HG03280 (cell line): Measurements from ENCODE around the gene MGMT.

Experiments used
- ATAC-seq: cut with Tn5 transposase; IDR thresholded peaks from one replicate; pipeline ENCODE4 v1.9.1; 2021; ENCODE audit warnings: mild to moderate bottlenecking, moderate library complexity; ENCODE audit not compliant: unreplicated experiment

MGMT gene

DNA sequence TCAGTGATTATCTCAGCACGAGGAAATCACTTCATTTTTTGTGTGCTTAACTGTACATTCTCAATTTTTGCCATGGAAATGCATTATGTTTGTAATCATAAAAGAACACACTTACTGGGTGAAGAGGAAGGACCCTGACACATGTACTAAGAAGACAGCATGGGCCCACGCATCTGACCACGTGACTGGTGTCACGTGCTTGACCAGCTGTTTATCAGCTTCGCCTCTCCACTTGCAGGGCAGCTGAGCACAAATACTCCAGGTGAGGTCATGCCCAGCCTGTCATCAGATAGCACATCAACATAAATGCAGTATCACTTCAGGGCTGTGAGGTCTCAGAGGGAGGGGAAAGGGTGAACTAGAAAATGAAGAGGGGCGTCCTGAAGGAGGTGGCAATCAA, 317.2 kb downstream of the MGMT start:
- no peak for ATAC-seq

DNA sequence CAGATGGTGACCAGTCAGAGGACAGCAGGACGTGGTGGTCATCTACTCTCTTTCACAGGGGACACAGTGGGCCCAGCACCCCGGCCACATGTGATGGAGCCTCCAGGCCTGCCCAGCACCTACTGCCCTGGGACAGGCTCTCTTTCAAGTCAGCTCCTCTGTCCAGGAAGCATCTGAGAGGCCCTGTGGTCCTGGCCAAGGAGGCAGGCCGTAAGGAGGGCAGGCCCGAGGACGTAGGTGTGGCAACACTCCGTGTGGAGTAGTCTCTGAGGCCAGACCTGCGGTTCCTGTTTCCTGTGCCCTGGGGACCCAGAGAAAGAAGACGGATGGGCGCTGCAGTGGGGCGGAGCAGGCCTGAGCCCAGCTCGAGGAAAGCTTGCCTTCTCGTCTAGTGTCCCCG, 317.9 kb downstream of the MGMT start:
- ATAC-seq = no peak

DNA sequence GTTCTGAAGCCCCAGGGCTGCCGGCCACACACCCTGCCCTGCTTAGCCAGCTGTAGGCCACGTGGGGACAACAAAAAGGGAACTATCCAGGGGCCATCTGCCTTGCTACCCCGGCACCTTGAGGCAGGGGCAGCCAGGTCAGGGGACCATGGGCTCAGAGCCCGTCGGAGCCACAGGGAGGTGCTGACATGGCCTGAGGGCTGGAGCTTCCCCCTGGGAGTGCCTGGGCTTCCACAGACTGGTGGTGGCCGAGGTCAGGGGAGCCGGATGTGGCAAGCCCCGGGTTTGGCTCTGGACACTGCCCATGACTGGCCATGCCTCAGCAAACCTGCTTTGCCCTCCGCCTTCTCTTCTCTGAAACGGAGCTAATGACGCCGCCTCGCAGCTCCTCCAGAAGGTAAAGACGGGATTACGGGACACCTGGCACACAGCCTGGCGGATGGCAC, 318.5 kb downstream of the MGMT start:
- no peak for ATAC-seq

DNA sequence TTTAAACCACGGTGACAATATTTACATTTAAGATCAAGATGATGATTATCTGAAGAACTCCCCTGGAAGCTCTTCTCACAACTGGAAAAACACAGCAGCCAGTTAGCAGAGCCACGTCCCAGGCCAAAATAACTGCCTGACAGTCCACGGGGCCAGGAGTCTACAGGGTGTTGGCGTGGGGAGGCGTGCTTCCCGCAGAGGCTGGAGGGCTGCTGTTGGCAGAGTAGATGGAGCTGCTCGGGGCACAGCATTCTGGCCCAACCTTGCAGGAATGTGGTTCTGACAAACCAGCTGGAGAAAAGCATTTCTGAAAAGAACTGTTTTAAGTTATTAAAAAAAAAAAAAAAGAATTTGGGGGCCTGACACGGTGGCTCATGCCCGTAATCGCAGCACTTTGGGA, 319.2 kb downstream of the MGMT start:
- ATAC-seq = no peak

- no peak for ATAC-seq
Measured at GRCh38 chr10:129787557-129787956, 320.5 kb downstream of the MGMT start.

DNA sequence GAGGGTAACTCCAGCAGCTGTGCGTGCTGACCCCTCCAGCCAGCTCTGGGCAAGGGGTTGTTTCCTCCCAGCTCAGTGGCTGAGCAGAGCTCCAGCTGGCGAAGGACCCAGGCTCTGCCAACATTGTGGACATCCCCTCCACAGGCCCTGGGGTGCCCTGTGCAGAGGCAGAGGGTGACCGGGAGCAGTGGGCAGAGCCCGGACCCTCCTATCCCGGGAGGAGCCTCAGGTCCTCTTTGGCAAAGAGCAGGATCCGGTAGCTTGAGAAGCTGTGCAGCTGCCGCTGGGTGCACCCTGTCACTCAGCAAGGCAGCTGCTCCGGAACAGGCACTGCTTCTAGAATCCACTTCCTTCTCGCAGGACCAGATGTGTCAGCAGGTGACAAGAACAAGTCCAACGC, 321.2 kb downstream of the MGMT start:
- ATAC-seq = no peak

DNA sequence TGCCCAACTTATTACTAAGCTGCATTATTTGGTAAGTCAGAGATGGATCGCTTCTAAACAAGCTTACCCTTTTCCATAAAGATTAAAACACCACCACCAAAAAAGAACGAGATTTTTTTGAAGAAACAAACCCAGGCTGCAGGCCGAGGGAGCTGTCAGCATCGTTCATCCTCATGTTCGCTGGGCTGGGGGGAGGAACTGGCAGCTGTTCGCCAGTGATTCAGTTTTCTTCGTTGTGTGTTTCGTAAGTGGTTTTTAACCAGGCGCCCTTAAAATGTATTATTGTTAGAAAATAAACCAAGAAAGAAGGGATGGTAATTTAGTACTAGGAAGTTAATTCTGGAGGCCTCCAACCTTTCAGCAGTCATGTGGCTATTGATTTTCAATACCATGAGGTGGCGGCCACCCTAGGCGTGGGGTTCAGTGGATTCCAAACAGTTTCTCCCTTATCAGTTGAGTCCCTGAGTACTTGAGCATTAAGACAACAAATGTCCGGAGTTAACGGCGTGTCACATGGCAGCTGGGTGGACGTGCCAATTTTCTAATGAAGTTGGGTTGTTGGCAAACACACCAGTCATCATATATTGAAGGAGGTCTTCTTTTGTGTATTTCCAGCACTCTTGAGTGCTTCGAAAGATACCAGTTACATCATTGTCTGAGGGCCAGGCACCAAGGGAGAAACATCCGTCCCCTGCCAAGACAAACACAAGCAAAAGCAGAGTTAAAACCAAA, 323.8 kb downstream of the MGMT start:
- no peak for ATAC-seq

DNA sequence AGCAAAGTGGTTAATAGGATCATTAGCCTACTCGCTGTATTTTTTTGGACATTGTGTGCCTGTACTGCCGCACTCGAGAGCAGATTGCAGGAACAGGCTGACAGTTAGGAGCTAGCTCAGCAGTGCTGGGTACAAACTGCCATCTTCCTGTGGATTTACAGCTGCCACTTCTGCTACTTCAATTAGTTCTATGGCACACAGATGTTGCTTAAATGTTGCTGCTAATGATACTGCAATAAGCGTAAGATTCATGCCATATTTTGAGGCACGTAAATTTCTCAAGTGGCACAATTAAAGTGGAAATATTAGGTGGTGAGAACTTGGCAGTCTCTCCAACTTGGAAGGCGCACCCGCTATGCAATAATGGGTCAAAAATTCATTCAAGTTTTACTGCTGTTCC, 325.1 kb downstream of the MGMT start:
- no peak for ATAC-seq

DNA sequence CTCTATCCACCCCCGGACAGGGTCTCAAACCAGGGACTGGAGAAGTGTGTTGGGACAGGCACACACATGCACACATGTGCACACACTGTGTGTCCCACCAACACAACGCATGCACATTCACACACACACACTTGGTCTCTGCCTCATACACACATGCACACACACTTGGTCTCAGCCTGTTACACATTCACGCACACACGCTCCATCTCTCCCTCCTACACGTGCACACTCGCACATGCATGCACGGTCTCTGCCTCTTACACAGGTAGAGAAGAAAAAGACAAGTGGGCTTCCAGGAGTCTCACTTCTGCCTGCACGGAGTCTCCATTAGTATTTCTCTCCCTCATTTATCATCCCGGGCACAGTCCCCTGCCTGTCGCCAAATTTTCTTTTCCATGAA, 325.8 kb downstream of the MGMT start:
- ATAC-seq = no peak

GRCh38 chr10:129793479-129793878, 326.4 kb downstream of the MGMT start:
- ATAC-seq = no peak

DNA sequence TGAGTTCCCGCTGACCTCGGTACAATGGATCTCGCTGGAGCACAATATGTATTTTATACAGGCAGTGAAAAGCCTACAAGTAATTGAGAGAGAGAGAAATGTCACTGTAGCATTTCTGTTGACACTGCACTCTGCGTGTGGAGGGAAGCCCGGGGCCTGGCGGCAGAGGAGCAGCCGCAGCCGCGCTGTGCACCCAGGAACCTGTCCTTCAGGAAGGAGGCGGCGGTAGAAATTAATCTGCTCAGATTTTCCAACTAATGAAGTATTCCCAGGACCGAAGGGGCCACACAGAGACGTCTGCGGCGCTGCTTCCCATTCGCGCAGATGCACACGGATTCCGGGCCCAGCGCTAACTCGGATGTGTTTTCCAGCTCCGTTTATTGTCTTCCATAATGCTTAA, 327.0 kb downstream of the MGMT start:
- ATAC-seq = no peak

DNA sequence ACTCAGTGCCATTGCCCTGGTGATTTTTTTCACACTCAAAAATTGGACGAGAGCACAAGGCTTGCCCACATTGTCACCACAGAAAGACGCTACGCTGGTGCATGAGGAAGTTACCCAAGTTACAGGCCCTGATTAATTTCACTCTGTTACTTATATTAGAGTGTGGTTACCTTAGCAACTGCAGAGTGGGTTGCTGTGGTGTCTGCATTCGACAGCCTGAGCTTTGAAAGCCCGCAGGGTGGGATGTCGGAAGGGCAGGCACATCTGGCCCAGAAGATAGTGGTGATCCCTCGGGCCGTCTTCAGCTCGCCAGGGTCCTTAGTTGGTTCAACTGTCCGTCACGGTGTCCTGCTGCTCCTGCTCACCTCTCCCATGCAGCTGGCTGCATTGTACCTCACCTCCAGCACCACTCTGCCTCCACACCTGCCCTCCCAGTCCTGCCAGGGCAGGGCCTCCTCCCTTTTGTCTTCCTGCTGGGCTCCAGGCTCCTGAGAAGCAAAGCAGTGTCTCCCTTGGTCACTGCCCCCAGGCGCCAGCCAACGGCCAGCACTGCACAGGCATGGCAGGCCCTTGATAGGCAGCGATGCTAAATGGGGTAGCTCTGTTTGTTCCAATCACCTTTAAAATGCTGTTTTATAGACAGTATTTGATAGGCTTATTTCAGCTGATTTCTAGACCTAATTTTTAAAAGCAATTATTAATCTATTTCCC, 329.8 kb downstream of the MGMT start:
- ATAC-seq = no peak

DNA sequence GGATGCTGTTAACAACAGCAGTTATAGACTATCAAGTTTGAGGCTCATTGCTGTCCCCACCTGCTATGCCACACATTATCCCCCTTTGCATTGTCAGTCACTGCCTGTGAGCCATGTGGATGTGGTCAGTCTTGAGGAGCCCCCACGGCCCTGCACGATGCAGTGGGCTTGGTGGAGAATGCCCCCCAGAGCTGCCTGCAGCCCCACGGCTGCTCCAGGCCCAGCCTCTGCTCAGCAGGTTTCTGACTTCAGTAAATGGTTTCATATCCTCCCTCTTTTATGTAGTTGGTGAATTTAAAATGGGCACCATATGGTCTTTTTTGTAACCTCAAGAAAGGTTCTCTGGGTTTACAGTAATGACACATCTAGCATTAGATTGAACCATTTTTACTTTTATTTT, 332.9 kb downstream of the MGMT start:
- ATAC-seq = no peak

DNA sequence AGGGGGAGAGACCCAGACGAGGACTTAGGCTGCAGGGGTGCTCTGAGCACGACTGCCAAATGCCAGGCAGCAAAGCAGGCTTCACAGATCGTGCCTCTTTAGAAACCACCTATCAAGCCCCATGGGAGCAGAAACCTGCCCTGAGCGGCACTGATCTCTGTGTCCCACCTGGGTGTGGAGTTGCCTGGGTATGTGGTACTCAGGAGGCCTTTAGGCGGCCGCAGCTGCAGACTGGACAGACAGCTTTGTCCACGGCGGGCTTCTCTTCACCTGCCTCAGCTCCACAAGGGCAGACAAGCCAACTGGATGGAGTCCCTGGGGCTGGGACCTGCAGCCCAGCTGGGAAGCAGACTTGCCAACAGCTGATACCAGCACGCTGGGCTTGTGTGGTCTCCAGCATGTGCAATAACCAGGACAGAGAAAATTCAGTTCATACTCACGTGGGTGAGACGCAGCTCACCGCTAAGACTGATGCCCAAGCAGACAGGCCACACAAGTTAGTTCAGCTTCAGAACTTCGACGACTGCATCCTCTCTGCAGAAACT, 333.8 kb downstream of the MGMT start:
- ATAC-seq = no peak

- no peak for ATAC-seq
Measured at GRCh38 chr10:129807211-129807610, 340.2 kb downstream of the MGMT start.

DNA sequence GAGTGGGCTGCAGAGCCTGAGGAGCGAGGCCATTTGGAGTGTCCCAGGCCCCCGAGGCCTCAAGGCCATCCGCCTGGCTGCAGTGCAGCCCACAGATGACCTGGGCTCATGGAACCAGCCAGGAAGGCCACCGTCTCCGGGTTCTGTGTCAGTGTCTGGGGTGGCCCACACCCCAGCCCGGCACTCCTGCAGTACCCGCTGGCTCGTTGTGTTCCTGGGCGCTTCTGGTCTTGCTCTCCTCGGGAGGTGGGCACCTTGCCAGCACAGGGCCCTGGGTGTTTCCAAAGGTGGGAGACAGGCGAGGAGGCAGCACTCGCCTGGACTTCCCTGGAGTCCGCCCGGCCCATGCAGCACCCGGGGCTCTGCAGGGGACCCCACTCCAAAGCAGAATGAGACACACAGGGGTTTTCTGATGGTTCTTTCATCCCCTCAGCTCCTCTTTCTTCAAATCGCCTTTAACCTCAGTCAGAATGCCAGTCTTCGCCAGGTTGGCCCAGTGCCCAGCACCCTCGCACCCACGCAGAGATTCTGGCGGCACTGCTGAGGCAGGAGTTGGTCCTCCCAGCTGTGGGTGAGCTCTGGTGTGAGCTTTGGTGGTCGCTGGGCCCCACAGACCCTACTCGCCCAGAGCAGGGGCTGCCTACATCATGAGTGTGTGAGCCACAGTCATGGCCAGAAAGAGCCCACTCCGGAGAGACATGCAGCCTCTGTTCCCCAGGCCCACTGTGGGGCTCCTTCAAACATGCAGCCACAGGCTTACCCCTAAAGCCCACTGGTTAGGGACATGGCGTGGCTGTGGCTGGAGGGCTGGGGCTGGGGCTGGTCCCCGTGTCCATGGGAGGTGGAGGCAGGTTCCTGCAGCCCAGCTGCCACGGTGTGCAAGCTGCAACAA, 341.3 kb downstream of the MGMT start:
- no peak for ATAC-seq

DNA sequence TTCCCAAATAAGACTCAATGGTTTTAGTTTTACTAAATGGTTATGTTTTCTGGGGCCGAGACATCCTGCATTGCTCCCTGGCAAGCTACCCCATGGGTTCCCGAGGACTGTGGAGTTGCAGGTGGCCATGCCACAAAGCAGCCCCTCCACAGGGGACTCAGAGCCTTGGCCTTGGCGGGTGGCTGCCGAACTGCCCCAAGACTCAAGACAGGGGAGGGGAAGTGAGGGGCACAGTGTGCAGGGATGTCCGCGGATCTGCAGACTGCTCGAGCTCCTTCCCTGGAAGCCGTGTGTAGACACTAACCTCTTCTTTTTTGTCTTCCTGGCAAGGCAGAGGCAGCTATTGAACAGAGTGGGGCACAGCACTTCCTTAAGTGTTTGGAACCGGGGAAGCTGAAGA, 342.4 kb downstream of the MGMT start:
- no peak for ATAC-seq

- no peak for ATAC-seq
Measured at GRCh38 chr10:129809841-129810240, 342.8 kb downstream of the MGMT start.

DNA sequence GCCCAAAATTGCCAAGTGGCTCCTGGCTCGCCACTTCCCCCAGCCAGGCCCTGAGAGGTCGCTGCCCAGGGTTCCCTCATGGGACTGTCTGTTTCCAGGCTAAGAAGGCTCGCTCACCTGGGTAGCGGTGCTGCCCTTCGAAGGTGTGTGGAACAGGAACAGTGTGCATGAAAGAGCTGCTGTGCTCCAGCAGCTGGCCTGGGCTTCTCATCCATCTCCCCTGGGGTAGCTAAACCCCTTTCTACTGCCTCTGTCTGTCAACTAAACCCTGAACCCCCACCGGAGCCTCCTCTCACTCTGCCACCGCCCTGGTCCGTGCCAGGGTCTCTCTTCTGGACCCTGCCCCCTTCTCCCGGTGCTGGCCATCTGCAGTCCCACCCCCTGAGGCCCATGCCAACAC, 344.2 kb downstream of the MGMT start:
- no peak for ATAC-seq

GRCh38 chr10:129812398-129812797, 345.4 kb downstream of the MGMT start:
- no peak for ATAC-seq
